HG03060 (cell line): Measurements from ENCODE around the gene ITGB4.

Experiments
- ATAC-seq: cut with Tn5 transposase; IDR thresholded peaks from one replicate; pipeline ENCODE4 v1.9.1; 2021; ENCODE audit warnings: low read depth, moderate number of reproducible peaks; ENCODE audit not compliant: unreplicated experiment

The ITGB4 gene

GRCh38 chr17:75720656-75721462 lies at the start of gene ITGB4:
Gene ITGB4 (plus strand): TSS chr17:75721459. CDS start chr17:75724704, 3,245 bp downstream.
- ATAC-seq: no peak

- ATAC-seq: no peak
Observed at GRCh38 chr17:75672011-75672410, 49.2 kb upstream of the ITGB4 start.

GRCh38 chr17:75673487-75673886 lies 47.8 kb upstream of the ITGB4 start:
- no peak for ATAC-seq

- ATAC-seq: no peak
Observed at GRCh38 chr17:75676461-75676860, 44.8 kb upstream of the ITGB4 start.

- no peak for ATAC-seq
Observed at GRCh38 chr17:75679706-75680211, 41.5 kb upstream of the ITGB4 start.

GRCh38 chr17:75680431-75680830 lies 40.8 kb upstream of the ITGB4 start:
- ATAC-seq: no peak

GRCh38 chr17:75681289-75681688 lies 40.0 kb upstream of the ITGB4 start:
- ATAC-seq: no peak

- ATAC-seq: no peak
Observed at GRCh38 chr17:75683583-75683982, 37.7 kb upstream of the ITGB4 start.

- no peak for ATAC-seq
Observed at GRCh38 chr17:75684249-75684648, 37.0 kb upstream of the ITGB4 start.

GRCh38 chr17:75684924-75685323 lies 36.3 kb upstream of the ITGB4 start:
- ATAC-seq: no peak

- no peak for ATAC-seq
Observed at GRCh38 chr17:75685499-75685898, 35.8 kb upstream of the ITGB4 start.

- ATAC-seq: no peak
Observed at GRCh38 chr17:75688209-75688825, 32.9 kb upstream of the ITGB4 start.

GRCh38 chr17:75689441-75689873 lies 31.8 kb upstream of the ITGB4 start:
- ATAC-seq: no peak

GRCh38 chr17:75691371-75691791 lies 29.9 kb upstream of the ITGB4 start:
- no peak for ATAC-seq

GRCh38 chr17:75691801-75692626 lies 29.2 kb upstream of the ITGB4 start:
- ATAC-seq: no peak

GRCh38 chr17:75692976-75693375 lies 28.3 kb upstream of the ITGB4 start:
- ATAC-seq: no peak

GRCh38 chr17:75693500-75694481 lies 27.5 kb upstream of the ITGB4 start:
- ATAC-seq: no peak

GRCh38 chr17:75694536-75694935 lies 26.7 kb upstream of the ITGB4 start:
- ATAC-seq: no peak

GRCh38 chr17:75695141-75695829 lies 26.0 kb upstream of the ITGB4 start:
- ATAC-seq: no peak
